ENCODE measurements around the gene TLR4.

The TLR4 gene

DNA sequence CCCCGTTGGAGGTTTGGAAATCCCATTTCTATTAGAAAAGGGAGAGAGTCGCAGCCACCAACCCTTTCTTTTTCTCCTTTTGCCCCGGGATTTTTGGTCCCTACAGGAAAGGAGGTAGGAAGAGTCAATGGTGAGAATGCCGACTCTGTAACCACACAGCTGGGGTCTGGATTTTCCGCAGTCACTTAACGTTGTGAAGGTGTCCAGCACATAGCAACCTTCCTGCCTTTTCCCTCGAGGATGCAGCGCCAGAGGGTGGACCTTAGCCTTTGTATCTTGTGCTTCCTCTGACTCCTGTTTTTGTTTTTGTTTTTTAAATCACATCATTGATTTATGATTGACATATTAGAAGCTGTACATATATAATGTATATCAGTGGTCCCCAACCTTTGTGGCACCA is 41.4 kb downstream of the TLR4 start:
- no peak for DNase-seq (ENCODE audit: low read depth)

- DNase-seq (ENCODE audit: low read depth): no peak
Measured at GRCh38 chr9:117746263-117746662, 42.1 kb downstream of the TLR4 start.

DNA sequence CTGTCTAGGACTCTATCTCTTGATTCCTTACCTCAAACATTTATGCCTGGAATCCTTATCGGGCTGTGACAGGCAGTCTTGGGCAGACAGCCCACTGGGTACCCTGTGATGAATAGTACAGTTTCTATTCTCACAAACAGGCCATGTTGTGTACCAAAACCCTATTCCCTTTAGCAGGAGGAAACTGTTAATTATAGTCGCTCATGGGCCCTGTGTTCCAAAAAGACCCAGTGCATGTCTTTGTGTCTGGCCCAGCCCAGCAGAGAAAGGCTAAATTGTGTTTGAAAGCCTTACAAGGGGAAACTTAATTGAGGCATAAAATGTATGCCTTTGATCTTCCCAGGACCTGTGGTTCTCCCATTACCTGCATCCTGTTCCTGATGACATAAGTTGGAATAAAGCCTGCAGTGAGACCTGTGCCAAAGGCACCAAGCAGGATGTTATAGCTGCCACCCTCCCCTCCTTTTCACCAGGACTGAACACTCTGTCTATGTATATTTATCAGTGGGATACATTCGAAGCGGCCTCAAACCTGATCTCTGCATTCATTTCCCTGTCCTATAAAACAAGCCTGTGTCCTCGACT is 43.3 kb downstream of the TLR4 start:
- no peak for DNase-seq (ENCODE audit: low read depth)

DNA sequence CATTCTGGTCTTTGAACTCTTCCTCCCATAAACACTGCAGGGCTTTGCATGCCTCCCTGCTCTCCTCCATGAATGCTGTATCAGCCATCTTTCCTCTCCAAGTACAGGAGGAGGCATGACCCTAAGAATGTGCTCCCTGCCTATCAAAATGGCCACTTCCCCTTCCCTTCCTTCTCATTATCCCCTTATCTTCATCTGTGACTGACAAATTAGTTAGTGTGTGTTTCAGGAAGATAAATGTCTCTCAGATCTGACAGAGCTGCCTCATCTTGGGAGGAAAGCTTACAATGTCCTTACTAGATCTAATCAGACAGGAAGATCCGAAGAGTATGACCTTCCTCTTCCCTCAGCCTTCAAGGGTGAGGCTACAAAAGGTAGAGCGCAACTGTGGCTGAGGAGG is 46.2 kb downstream of the TLR4 start:
- DNase-seq (ENCODE audit: low read depth): no peak

DNA sequence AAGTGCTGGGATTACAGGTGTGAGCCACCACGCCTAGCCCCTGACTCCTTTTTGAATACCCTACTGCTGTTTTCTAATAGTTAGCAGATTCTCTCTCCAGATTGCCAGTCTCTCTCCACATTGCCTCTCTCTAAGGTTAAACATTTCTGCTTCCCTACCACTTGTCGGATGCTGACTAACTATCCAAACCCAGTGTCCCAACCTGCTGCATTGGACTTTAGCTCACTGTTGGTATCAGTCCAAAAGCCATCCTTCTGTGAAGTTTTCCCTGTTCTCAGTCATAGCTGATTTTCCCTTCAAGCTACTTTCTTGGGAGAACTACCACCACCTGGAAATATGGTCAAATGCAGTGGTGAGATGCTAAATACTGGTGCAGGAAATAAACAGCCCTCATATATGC is 48.7 kb downstream of the TLR4 start:
- no peak for DNase-seq (ENCODE audit: low read depth)

GRCh38 chr9:117757561-117758190 is 53.5 kb downstream of the TLR4 start:
- DNase-seq (ENCODE audit: low read depth): no peak

- DNase-seq (ENCODE audit: low read depth): no peak
Measured at GRCh38 chr9:117763314-117763713, 59.1 kb downstream of the TLR4 start.

GRCh38 chr9:117768750-117769395 is 64.7 kb downstream of the TLR4 start:
- no peak for DNase-seq (ENCODE audit: low read depth)

- DNase-seq (ENCODE audit: low read depth): no peak
Measured at GRCh38 chr9:117771136-117771535, 66.9 kb downstream of the TLR4 start.

- no peak for DNase-seq (ENCODE audit: low read depth)
Measured at GRCh38 chr9:117772960-117773359, 68.8 kb downstream of the TLR4 start.

Measured in stimulated activated CD8-positive, alpha-beta memory T cell treated with anti-CD3 and anti-CD28 coated beads, Interleukin-15, amount 100 ng/mL, for 24 hours (primary cell).